Caco-2 (cell line): ENCODE data around the gene CEACAM19. TPM values are rescaled to one million over a fixed set of nuclear protein-coding genes. Genes with fewer than 3 reads are reported as not detected.
A peak's percentile ranks its signal among the peaks of the same experiment; 100 is the strongest.
"Not testable (repeated sequence)": the region's sequence is repeated elsewhere in the genome, so short reads cannot be mapped to it uniquely, and the experiment has no call there.

Experiments
- BruUV-seq: library from RNA; stranded (reverse); fragments of 400-500 nt; replicated peaks from 2 replicates; lab custom pipeline; 2021; lab: Mats Ljungman, UMichigan
- CTCF ChIA-PET: fragments of 300-600 bp; sonication (Branson Sonifier 250); formaldehyde crosslinking; loops from one replicate; lab custom pipeline; 2022; ENCODE audit warnings: antibody characterized with exemption; lab: Charles Lee
- POLR2A ChIA-PET: fragments of 300-600 bp; sonication (Branson Sonifier 250); formaldehyde crosslinking; loops from one replicate; lab custom pipeline; 2022; ENCODE audit warnings: antibody characterized with exemption; lab: Charles Lee
- DNase-seq, 2 experiments: peaks; one replicate each; pipeline versions ENCODE4 v3.0.0 to v3.0.0-alpha.2; 2020 to 2022
- H3K27me3 ChIP-seq: replicated peaks from 2 replicates; pipeline ENCODE4 v1.6.0; 2011; ENCODE audit warnings: low read length; ENCODE audit not compliant: control insufficient read depth, insufficient read depth
- H3K36me3 ChIP-seq: 2 replicates; pipeline ENCODE4 v1.5.1; 2011; ENCODE audit warnings: low read length; ENCODE audit not compliant: control insufficient read depth, insufficient read depth
- H3K4me1 ChIP-seq: fragments of 250-450 bp; sonication (Bioruptor Pico); 2 replicates; pipeline ENCODE4 v1.5.1; 2020; ENCODE audit warnings: mild to moderate bottlenecking
- H3K4me3 ChIP-seq: 2 replicates; pipeline ENCODE4 v1.5.1; 2011; ENCODE audit warnings: low read depth, mild to moderate bottlenecking, control low read depth, low read length
- H3K9me3 ChIP-seq: fragments of 250-450 bp; sonication (Bioruptor Pico); 2 replicates; pipeline ENCODE4 v1.5.1; 2020; ENCODE audit warnings: mild to moderate bottlenecking, moderate library complexity
- H3K27ac Mint-ChIP-seq: one replicate; pipeline ENCODE4 v1.8.0; 2022; ENCODE audit warnings: mixed read lengths; ENCODE audit not compliant: unreplicated experiment
- H3K27me3 Mint-ChIP-seq: one replicate; pipeline ENCODE4 v1.8.0; 2022; ENCODE audit warnings: mixed read lengths; ENCODE audit not compliant: insufficient read depth, unreplicated experiment
- H3K36me3 Mint-ChIP-seq: one replicate; pipeline ENCODE4 v1.8.0; 2022; ENCODE audit warnings: mild to moderate bottlenecking, mixed read lengths; ENCODE audit not compliant: insufficient read depth, unreplicated experiment
- H3K4me1 Mint-ChIP-seq: one replicate; pipeline ENCODE4 v1.8.0; 2022; ENCODE audit warnings: low read depth, mixed read lengths; ENCODE audit not compliant: unreplicated experiment
- H3K4me3 Mint-ChIP-seq: one replicate; pipeline ENCODE4 v1.8.0; 2022; ENCODE audit warnings: mild to moderate bottlenecking, moderate library complexity, mixed read lengths; ENCODE audit not compliant: unreplicated experiment
- H3K9me3 Mint-ChIP-seq: one replicate; pipeline ENCODE4 v1.8.0; 2022; ENCODE audit warnings: mixed read lengths; ENCODE audit not compliant: unreplicated experiment
- intact Hi-C: fragments of 100-400 bp; cut with micrococcal nuclease; formaldehyde crosslinking; loops from one replicate; pipeline ENCODE4 v1.10.0; 2022; ENCODE audit not compliant: unreplicated experiment
- total RNA-seq: library from RNA; stranded (reverse); gene quantifications from 2 replicates; pipeline ENCODE4 v1.2.3, GENCODE V29; 2022
- TF ChIP-seq, protein P1 (sequence below), 2 experiments: fragments of 200-600 bp in 1 of 2; IDR thresholded peaks; 1 replicate in 1 of 2; 2 replicates in 1 of 2; pipeline versions ENCODE4 v1.5.1 to v1.8.0; 2011 to 2022; ENCODE audit warnings: antibody characterized with exemption in 1 of 2, control low read depth in 1 of 2, inconsistent platforms in 1 of 2, low read depth in 1 of 2, low read length in 1 of 2, mild to moderate bottlenecking in 1 of 2, moderate library complexity in 1 of 2; ENCODE audit not compliant: insufficient read depth in 1 of 2, severe bottlenecking in 1 of 2, unreplicated experiment in 1 of 2

The CEACAM19 gene
- total RNA-seq, 1 experiment from 2014 or later, result 2.9 TPM

DNA sequence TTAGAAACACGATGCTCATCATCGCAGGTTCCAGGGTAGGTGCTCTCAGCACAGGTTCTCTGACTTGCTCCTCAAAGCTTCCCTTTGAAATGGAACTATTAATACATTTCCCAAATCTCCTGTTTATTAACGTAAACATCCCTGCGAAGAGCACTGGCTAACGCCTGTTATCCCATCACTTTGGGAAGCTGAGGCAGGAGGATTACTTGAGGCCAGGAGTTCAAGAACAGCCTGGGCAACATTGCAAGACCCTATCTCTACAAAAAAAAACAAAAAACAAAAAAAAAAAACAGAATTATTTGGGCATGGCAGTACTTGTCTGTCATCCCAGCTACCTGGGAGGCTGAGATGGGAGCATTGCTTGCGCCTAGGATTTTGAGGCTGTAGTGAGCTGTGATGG lies 46.3 kb downstream of the CEACAM19 start:
- Histone ChIP-seq H3K9me3 (peaks cover 14% of the 10 kb centered on the region), H3K36me3 (no peaks in the 10 kb centered on the region), H3K4me1 (peaks cover 28% of the 10 kb centered on the region), H3K4me3 (no peak overlapping the region), H3K27me3 (no peaks in the 10 kb centered on the region)
- Mint-ChIP-seq H3K9me3 (peaks cover 15% of the 10 kb centered on the region), H3K27me3 (no peaks in the 10 kb centered on the region), H3K27ac (peak overlapping the region; percentile 96), H3K4me1 (peaks cover 15% of the 10 kb centered on the region), H3K36me3 (peaks cover 18% of the 10 kb centered on the region), H3K4me3 (no peak overlapping the region)
- intact Hi-C loops, result loop anchor here (1.0 kb wide), 1 partner anchor 22 kb away; no protein-coding TSS in a partner anchor
- DNase-seq, result no peak
- POLR2A ChIA-PET, result interaction anchor here (0.6 to 1.3 kb wide), 5 partner anchors 23 to 1980 kb away, joined by 3 to 8 read pairs (median 4); no protein-coding TSS in a partner anchor
- TSS peak; percentile 18 for BruUV-seq
- CTCF ChIA-PET, result interaction anchor here (0.7 to 0.9 kb wide), 2 partner anchors 28 to 90 kb away, joined by 4 read pairs; no protein-coding TSS in a partner anchor
- TF ChIP-seq, protein P1, sequence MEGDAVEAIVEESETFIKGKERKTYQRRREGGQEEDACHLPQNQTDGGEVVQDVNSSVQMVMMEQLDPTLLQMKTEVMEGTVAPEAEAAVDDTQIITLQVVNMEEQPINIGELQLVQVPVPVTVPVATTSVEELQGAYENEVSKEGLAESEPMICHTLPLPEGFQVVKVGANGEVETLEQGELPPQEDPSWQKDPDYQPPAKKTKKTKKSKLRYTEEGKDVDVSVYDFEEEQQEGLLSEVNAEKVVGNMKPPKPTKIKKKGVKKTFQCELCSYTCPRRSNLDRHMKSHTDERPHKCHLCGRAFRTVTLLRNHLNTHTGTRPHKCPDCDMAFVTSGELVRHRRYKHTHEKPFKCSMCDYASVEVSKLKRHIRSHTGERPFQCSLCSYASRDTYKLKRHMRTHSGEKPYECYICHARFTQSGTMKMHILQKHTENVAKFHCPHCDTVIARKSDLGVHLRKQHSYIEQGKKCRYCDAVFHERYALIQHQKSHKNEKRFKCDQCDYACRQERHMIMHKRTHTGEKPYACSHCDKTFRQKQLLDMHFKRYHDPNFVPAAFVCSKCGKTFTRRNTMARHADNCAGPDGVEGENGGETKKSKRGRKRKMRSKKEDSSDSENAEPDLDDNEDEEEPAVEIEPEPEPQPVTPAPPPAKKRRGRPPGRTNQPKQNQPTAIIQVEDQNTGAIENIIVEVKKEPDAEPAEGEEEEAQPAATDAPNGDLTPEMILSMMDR (IDR thresholded peaks at IDR 0.05; ENCODE audit: insufficient read depth in 1 of 2, low read depth in 1 of 2, low read length in 1 of 2, severe bottlenecking in 1 of 2, unreplicated experiment in 1 of 2), result no peak

DNA sequence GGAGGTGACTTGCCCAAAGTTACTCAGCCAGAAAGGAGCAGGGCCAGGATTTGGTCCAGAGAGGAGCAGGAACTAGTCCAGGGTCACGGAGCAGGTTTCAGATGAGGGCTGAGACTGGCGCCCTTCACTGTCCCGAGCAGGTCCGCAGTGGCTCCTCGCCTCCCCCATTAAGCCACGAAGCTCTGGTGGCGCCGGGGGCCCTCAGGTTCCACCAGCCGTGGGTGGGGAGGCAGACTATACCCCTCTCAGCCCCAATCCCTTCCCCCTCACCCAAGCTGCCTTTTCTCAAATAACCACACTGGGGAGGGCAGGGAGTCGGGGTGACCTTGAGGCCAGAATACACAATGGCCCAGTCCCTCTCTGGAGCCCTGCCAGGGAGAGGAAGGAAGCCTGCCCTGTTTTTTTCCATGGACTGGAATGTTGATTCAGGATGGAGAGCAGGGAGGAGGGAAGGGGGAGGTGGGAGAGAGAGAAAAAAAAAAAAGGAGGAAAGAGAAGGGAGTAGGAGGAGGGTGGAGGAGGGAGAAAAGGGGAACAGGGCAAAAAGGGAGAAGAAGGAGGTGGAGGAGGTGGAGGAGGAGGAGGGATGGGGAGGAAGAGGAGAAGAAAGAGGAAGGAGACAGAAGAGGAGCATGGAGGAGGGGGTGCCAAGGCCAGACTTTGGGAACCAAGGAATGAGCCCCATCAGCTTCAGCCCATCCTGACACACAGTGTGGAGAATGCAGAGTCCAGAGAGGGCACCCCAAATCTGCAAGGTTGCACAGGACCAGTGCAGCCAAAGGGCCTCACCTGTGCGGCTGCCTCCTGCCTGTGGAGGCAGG lies 47.4 kb downstream of the CEACAM19 start:
- ChIA-PET CTCF (interaction anchor here (0.8 to 0.9 kb wide), 2 partner anchors 52 to 89 kb away, joined by 4 read pairs; no protein-coding TSS in a partner anchor), POLR2A (interaction anchor here (1.0 to 1.3 kb wide), 2 partner anchors 24 to 52 kb away, joined by 5 to 8 read pairs; no protein-coding TSS in a partner anchor)
- TF ChIP-seq, protein P1 (IDR thresholded peaks at IDR 0.05; ENCODE audit: insufficient read depth in 1 of 2, low read depth in 1 of 2, low read length in 1 of 2, severe bottlenecking in 1 of 2, unreplicated experiment in 1 of 2), result no peak
- Histone ChIP-seq H3K9me3 (peaks cover 14% of the 10 kb centered on the region), H3K27me3 (no peaks in the 10 kb centered on the region), H3K36me3 (no peaks in the 10 kb centered on the region; the same call in 1 of the 2 replicates), H3K4me1 (peaks cover 34% of the 10 kb centered on the region), H3K4me3 (0 out of 2 replicates have a peak overlapping the region, but pooled peaks have one; percentile 5)
- Mint-ChIP-seq H3K27me3 (no peaks in the 10 kb centered on the region), H3K4me3 (peak overlapping the region; percentile 71), H3K36me3 (peaks cover 19% of the 10 kb centered on the region), H3K4me1 (peaks cover 26% of the 10 kb centered on the region), H3K9me3 (peaks cover 15% of the 10 kb centered on the region), H3K27ac (peak overlapping the region; percentile 96)
- BruUV-seq, result TSS peak; percentile 74
- DNase-seq, result peak; percentile 70 to 81
- intact Hi-C loops, result loop anchor here (1.0 kb wide), 1 partner anchor 23 kb away; no protein-coding TSS in a partner anchor

DNA sequence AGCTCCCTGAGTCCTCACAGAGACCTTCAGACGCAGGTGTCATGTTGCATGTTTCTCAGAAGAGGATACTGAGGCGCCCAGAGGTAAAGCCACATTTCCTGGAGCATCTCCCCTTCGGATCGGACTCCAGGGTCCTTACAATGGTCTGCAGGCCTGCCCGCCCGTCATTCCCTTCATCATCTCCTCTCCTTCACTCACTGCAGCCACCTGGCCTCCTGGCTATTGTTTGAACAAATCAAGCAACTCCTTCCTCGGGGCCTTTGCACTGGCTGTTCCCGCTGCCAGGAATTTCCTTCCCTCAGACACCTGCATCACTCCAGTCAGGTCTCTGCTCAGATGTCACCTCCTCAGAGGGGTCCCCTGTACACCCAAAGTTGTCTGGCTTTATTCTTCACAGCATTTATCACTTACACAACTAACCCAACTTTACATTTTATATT lies 48.0 kb downstream of the CEACAM19 start:
- Histone ChIP-seq H3K4me3 (no peak overlapping the region), H3K9me3 (peaks cover 14% of the 10 kb centered on the region), H3K4me1 (peaks cover 39% of the 10 kb centered on the region), H3K36me3 (no peaks in the 10 kb centered on the region; the same call in 1 of the 2 replicates), H3K27me3 (no peaks in the 10 kb centered on the region)
- CTCF ChIA-PET, result interaction anchor here (0.8 kb wide), 1 partner anchor 52 kb away, joined by 4 read pairs; no protein-coding TSS in a partner anchor
- Mint-ChIP-seq H3K4me3 (no peak overlapping the region), H3K9me3 (peaks cover 15% of the 10 kb centered on the region), H3K27ac (peak overlapping the region; percentile 96), H3K36me3 (peaks cover 13% of the 10 kb centered on the region), H3K4me1 (peaks cover 32% of the 10 kb centered on the region), H3K27me3 (no peaks in the 10 kb centered on the region)
- DNase-seq, result no peak
- no TSS peak for BruUV-seq
- TF ChIP-seq, protein P1 (IDR thresholded peaks at IDR 0.05; ENCODE audit: insufficient read depth in 1 of 2, low read depth in 1 of 2, low read length in 1 of 2, severe bottlenecking in 1 of 2, unreplicated experiment in 1 of 2), result no peak
- POLR2A ChIA-PET, result no interaction called here
- intact Hi-C loops, result no loop called here

DNA sequence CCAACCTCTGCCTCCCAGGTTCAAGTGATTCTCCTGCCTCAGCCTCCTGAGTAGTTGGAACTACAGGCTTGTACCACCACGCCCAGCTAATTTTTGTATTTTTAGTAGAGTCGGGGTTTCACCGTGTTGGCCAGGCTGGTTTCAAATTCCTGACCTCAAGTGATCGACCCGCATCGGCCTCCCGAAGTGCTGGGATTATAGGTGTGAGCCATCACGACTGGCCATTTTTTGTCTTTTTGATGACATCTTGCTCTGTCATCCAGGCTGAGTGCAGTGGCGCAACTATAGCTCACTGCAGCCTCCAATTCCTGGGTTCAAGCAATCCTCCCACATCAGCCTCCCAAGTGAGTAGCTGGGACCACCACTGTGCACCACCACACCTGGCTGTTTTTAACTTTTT lies 49.1 kb downstream of the CEACAM19 start:
- POLR2A ChIA-PET, result interaction anchor here (0.6 kb wide), 1 partner anchor 1110 kb away, joined by 4 read pairs; no protein-coding TSS in a partner anchor
- H3K4me3 Mint-ChIP-seq, BruUV-seq, H3K36me3 Mint-ChIP-seq, H3K4me3 ChIP-seq, H3K36me3 ChIP-seq, intact Hi-C loops, H3K27ac Mint-ChIP-seq, H3K9me3 Mint-ChIP-seq, H3K27me3 ChIP-seq, H3K27me3 Mint-ChIP-seq, DNase-seq, H3K9me3 ChIP-seq: not testable (repeated sequence)
- peaks cover 40% of the 10 kb centered on the region for H3K4me1 Mint-ChIP-seq
- CTCF ChIA-PET, result interaction anchor here (5.5 kb wide), 1 partner anchor 51 kb away, joined by 206 read pairs; no protein-coding TSS in a partner anchor
- peaks cover 48% of the 10 kb centered on the region for H3K4me1 ChIP-seq
